Trophoblast cell (in vitro differentiated cells and primary cell): ENCODE results near the gene CDK15.

Experiments
- DNase-seq, 2 donors: peaks; one replicate each; pipeline ENCODE4 v3.0.0-alpha.2; 2016
- H2AFZ ChIP-seq: 2 replicates; pipeline ENCODE4 v1.6.1; 2013; ENCODE audit warnings: low read length, moderate library complexity, mild to moderate bottlenecking; ENCODE audit not compliant: insufficient read depth, poor library complexity
- H2AK5ac ChIP-seq: 2 replicates; pipeline ENCODE4 v1.6.1; 2013; ENCODE audit warnings: mild to moderate bottlenecking, low read length
- H2BK120ac ChIP-seq: 2 replicates; pipeline ENCODE4 v1.6.1; 2013; ENCODE audit warnings: low read length, mild to moderate bottlenecking, moderate library complexity; ENCODE audit not compliant: insufficient read depth, poor library complexity
- H2BK12ac ChIP-seq: 2 replicates; pipeline ENCODE4 v1.6.1; 2013; ENCODE audit warnings: mild to moderate bottlenecking, low read length, moderate library complexity
- H2BK5ac ChIP-seq: 2 replicates; pipeline ENCODE4 v1.6.1; 2013; ENCODE audit warnings: low read length, low read depth, moderate library complexity, mild to moderate bottlenecking; ENCODE audit not compliant: poor library complexity
- H3K14ac ChIP-seq: 2 replicates; pipeline ENCODE4 v1.6.1; 2013; ENCODE audit warnings: mild to moderate bottlenecking, low read length
- H3K18ac ChIP-seq: 2 replicates; pipeline ENCODE4 v1.6.1; 2013; ENCODE audit warnings: mild to moderate bottlenecking, low read length
- H3K23ac ChIP-seq: 2 replicates; pipeline ENCODE4 v1.6.1; 2013; ENCODE audit warnings: low read length
- H3K27ac ChIP-seq: 2 replicates; pipeline ENCODE4 v1.5.1; 2013; ENCODE audit warnings: low read depth, mild to moderate bottlenecking, inconsistent platforms, low read length, moderate library complexity
- H3K27me3 ChIP-seq: 2 replicates; pipeline ENCODE4 v1.6.1; 2013; ENCODE audit warnings: inconsistent platforms, mild to moderate bottlenecking, low read length, moderate library complexity; ENCODE audit not compliant: insufficient read depth
- H3K36me3 ChIP-seq, 2 experiments: 1 replicate in 1 of 2; 2 replicates in 1 of 2; pipeline ENCODE4 v1.6.1; 2013; ENCODE audit warnings: low read length in 2 of 2, mild to moderate bottlenecking in 2 of 2, moderate library complexity in 1 of 2; ENCODE audit not compliant: insufficient read depth in 2 of 2, control insufficient read depth in 1 of 2
- H3K4ac ChIP-seq: 2 replicates; pipeline ENCODE4 v1.6.1; 2013; ENCODE audit warnings: low read depth, mild to moderate bottlenecking, low read length, moderate library complexity
- H3K4me1 ChIP-seq, 2 experiments: 1 replicate in 1 of 2; 2 replicates in 1 of 2; pipeline ENCODE4 v1.6.1; 2013; ENCODE audit warnings: low read length in 2 of 2, mild to moderate bottlenecking in 2 of 2, moderate library complexity in 1 of 2; ENCODE audit not compliant: insufficient read depth in 2 of 2, control insufficient read depth in 1 of 2
- H3K4me2 ChIP-seq: 2 replicates; pipeline ENCODE4 v1.6.1; 2013; ENCODE audit warnings: inconsistent platforms, mild to moderate bottlenecking, low read length, moderate library complexity
- H3K4me3 ChIP-seq: 2 replicates; pipeline ENCODE4 v1.5.1; 2013; ENCODE audit warnings: mild to moderate bottlenecking, low read depth, low read length, inconsistent platforms
- H3K79me1 ChIP-seq: one replicate; pipeline ENCODE4 v1.6.1; 2013; ENCODE audit warnings: low read length
- H3K79me2 ChIP-seq: 2 replicates; pipeline ENCODE4 v1.6.1; 2013; ENCODE audit warnings: low read length, mild to moderate bottlenecking; ENCODE audit not compliant: control insufficient read depth, insufficient read depth, poor library complexity
- H3K9ac ChIP-seq: 2 replicates; pipeline ENCODE4 v1.6.1; 2013; ENCODE audit warnings: mild to moderate bottlenecking, low read length
- H3K9me3 ChIP-seq: 2 replicates; pipeline ENCODE4 v1.6.1; 2013; ENCODE audit warnings: low read depth, mild to moderate bottlenecking, control low read depth, inconsistent platforms, low read length; ENCODE audit not compliant: insufficient read depth
- H4K12ac ChIP-seq: 2 replicates; pipeline ENCODE4 v1.6.1; 2013; ENCODE audit warnings: low read depth, mild to moderate bottlenecking, low read length, moderate library complexity
- H4K8ac ChIP-seq: 2 replicates; pipeline ENCODE4 v1.6.1; 2013; ENCODE audit warnings: low read depth, mild to moderate bottlenecking, low read length, moderate library complexity
- H4K91ac ChIP-seq: one replicate; pipeline ENCODE4 v1.6.1; 2013; ENCODE audit warnings: low read depth, mild to moderate bottlenecking, low read length, moderate library complexity
- WGBS: extraction: QIAGEN DNeasy Blood & Tissue Kit; methylation state at CpG from one replicate; pipeline ENCODE4 v1.1.7; 2013; ENCODE audit warnings: missing lambda C conversion rate; ENCODE audit not compliant: insufficient read length, insufficient coverage; ENCODE audit errors: extremely low coverage; 5-methylcytosine and 5-hydroxymethylcytosine counted together

The CDK15 gene

DNA sequence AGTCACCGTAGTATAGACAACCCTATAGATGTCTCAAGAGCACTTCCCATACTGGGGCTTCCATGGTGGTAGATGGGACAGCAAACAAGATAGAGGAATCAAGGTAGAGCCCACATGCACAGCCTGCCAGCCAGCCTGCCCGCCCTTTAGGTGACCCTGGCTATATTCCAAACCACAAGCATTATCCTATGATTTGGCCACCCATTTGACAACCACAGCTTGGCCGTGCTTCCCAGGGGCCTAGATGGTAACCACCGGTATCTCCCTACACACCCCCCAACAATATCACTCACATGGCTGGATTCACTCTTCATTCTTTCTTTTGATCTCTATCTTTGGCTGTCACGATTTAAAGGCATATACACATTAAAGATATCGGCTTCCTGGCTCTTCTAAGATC is 85.3 kb downstream of the CDK15 start:
- WGBS, result no CpG with 5 or more reads among the region's 6 CpGs
- no peak overlapping the region for H3K4ac ChIP-seq

DNA sequence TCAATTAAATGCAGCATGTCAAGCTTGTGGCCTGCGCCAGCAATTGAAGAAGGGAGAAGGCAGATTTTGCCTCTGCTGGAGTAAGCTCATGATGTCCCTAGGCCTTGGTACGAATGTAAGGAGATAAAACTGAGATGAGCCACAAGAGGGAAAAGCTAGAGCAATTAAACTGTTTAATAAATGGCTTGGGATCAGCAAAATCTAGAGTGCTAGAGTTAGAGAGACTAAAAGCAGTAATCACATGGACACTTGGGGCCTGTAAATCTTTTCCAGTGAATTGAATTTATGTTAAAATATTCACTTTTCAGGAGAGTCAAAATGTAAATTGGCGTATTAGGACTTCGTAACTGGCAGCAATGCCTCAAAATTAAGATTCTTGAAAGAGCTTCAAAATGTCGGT is 86.2 kb downstream of the CDK15 start:
- Histone ChIP-seq H2AFZ (no peak overlapping the region), H3K36me3 (no peaks in the 10 kb centered on the region), H4K12ac (no peak overlapping the region), H3K4me1 (peaks cover 4 to 5% of the 10 kb centered on the region in 2 experiments), H3K27me3 (no peaks in the 10 kb centered on the region), H3K27ac (no peak overlapping the region), H3K18ac (no peak overlapping the region), H2AK5ac (no peak overlapping the region), H2BK120ac (no peak overlapping the region), H3K4me3 (no peak overlapping the region), H2BK12ac (no peak overlapping the region), H3K9me3 (no peaks in the 10 kb centered on the region), H4K91ac (no peak overlapping the region), H2BK5ac (no peak overlapping the region), H4K8ac (no peak overlapping the region), H3K79me2 (no peaks in the 10 kb centered on the region), H3K79me1 (no peaks in the 10 kb centered on the region), H3K23ac (no peak overlapping the region), H3K4ac (no peak overlapping the region), H3K4me2 (no peak overlapping the region), H3K14ac (no peak overlapping the region), H3K9ac (no peak overlapping the region)
- DNase-seq, result no peak
- no CpG with 5 or more reads among the region's 5 CpGs for WGBS

More for the DNA sequence above, 85.3 kb downstream of the CDK15 start:
- Histone ChIP-seq H3K4me2 (no peak overlapping the region), H3K36me3 (no peaks in the 10 kb centered on the region), H3K27ac (no peak overlapping the region), H2BK12ac (no peak overlapping the region), H2AK5ac (no peak overlapping the region), H2BK120ac (no peak overlapping the region), H4K8ac (no peak overlapping the region), H3K4me3 (no peak overlapping the region), H3K9me3 (no peaks in the 10 kb centered on the region), H4K12ac (no peak overlapping the region), H4K91ac (no peak overlapping the region), H2AFZ (no peak overlapping the region), H2BK5ac (no peak overlapping the region), H3K4me1 (peaks cover 4 to 5% of the 10 kb centered on the region in 2 experiments), H3K79me2 (no peaks in the 10 kb centered on the region), H3K9ac (no peak overlapping the region), H3K14ac (no peak overlapping the region), H3K79me1 (no peaks in the 10 kb centered on the region), H3K18ac (no peak overlapping the region), H3K23ac (no peak overlapping the region), H3K27me3 (no peaks in the 10 kb centered on the region)
- no peak for DNase-seq

DNA sequence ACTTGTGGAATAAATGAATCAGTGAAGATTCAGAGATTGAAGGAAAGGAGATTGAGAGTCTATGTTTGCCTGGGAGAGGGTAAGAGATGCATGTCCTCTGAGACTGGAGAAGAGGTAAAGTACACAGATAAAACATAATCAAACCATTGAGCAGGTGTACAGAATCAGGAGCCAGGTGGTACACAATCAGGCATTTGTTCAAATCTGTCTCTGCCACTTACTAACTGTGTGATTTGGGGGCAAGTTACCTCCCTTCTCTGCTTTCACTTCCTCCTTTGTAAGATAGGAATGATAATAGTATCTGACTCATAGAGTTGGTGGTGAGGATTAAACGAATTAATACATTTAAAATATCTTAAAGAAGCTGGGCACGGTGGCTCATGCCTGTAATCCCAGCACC is 94.0 kb downstream of the CDK15 start:
- Histone ChIP-seq H3K9ac (no peak overlapping the region), H2AK5ac (no peak overlapping the region), H3K4me1 (no peaks in the 10 kb centered on the region), H3K79me1 (no peaks in the 10 kb centered on the region), H3K27ac (no peak overlapping the region), H4K12ac (no peak overlapping the region), H2BK5ac (no peak overlapping the region), H4K8ac (no peak overlapping the region), H3K36me3 (no peaks in the 10 kb centered on the region), H3K14ac (no peak overlapping the region), H2BK12ac (no peak overlapping the region), H3K4ac (no peak overlapping the region), H3K4me2 (no peak overlapping the region), H3K79me2 (no peaks in the 10 kb centered on the region), H2BK120ac (no peak overlapping the region), H2AFZ (no peak overlapping the region), H4K91ac (no peak overlapping the region), H3K9me3 (no peaks in the 10 kb centered on the region), H3K23ac (no peak overlapping the region), H3K27me3 (no peaks in the 10 kb centered on the region), H3K4me3 (no peak overlapping the region), H3K18ac (no peak overlapping the region)
- DNase-seq, result no peak
- WGBS, result no CpG with 5 or more reads among the region's 2 CpGs

DNA sequence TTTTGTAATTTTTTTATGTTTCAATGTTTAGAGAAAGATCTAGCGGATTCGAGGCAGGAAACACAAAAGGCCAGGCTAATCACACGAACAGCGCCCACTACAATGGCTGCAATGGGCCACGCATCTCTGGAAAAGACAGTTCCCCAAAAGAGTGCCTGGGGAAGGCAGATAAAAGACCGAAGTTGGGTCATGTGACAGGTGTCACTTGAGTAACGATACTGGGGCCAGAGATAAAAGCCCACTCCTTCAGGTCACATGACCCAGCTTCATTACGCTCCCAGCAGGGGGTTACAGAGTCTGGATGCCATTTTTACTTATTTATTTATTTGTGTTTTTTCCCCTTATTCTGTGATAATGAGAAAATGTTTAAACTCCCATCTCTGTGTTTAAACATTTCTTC is 95.4 kb downstream of the CDK15 start:
- Histone ChIP-seq H3K4me2 (no peak overlapping the region), H3K4me3 (no peak overlapping the region), H2BK5ac (no peak overlapping the region), H3K4ac (no peak overlapping the region), H3K79me1 (no peaks in the 10 kb centered on the region), H4K8ac (no peak overlapping the region), H3K9ac (no peak overlapping the region), H3K18ac (no peak overlapping the region), H3K23ac (no peak overlapping the region), H2BK12ac (no peak overlapping the region), H3K79me2 (no peaks in the 10 kb centered on the region), H3K4me1 (no peaks in the 10 kb centered on the region), H4K12ac (no peak overlapping the region), H2BK120ac (no peak overlapping the region), H2AFZ (no peak overlapping the region), H2AK5ac (no peak overlapping the region), H4K91ac (no peak overlapping the region), H3K14ac (no peak overlapping the region), H3K27me3 (no peaks in the 10 kb centered on the region), H3K36me3 (no peaks in the 10 kb centered on the region), H3K27ac (no peak overlapping the region), H3K9me3 (no peaks in the 10 kb centered on the region)
- WGBS, result no CpG with 5 or more reads among the region's 8 CpGs
- DNase-seq, result no peak
